Measurements from ENCODE around the gene PRKN.

- no peak for TF ChIP-seq YY1 (tag by site-specific recombination; IDR thresholded peaks at IDR 0.05)
- no peak for TF ChIP-seq KLF16 (tag by site-specific recombination; IDR thresholded peaks at IDR 0.05)
- TF ChIP-seq CTCF (tag by site-specific recombination; IDR thresholded peaks at IDR 0.05): no peak
- TF ChIP-seq GLI4 (tag by site-specific recombination; IDR thresholded peaks at IDR 0.05): no peak
- TF ChIP-seq ZFP3 (tag by site-specific recombination; IDR thresholded peaks at IDR 0.05; ENCODE audit: low read depth): no peak
- no peak for TF ChIP-seq ZNF580 (tag by site-specific recombination; IDR thresholded peaks at IDR 0.05)
- no peak for TF ChIP-seq ZNF777 (tag by site-specific recombination; IDR thresholded peaks at IDR 0.05; ENCODE audit: borderline replicate concordance)
- TF ChIP-seq ZNF354C (tag by site-specific recombination; IDR thresholded peaks at IDR 0.05; ENCODE audit: borderline replicate concordance, low read depth): no peak
These were observed 13.4 kb downstream of the PRKN start for GRCh38 chr6:162713974-162714780.
